ENCODE measurements around the gene GBP5.

The GBP5 gene

DNA sequence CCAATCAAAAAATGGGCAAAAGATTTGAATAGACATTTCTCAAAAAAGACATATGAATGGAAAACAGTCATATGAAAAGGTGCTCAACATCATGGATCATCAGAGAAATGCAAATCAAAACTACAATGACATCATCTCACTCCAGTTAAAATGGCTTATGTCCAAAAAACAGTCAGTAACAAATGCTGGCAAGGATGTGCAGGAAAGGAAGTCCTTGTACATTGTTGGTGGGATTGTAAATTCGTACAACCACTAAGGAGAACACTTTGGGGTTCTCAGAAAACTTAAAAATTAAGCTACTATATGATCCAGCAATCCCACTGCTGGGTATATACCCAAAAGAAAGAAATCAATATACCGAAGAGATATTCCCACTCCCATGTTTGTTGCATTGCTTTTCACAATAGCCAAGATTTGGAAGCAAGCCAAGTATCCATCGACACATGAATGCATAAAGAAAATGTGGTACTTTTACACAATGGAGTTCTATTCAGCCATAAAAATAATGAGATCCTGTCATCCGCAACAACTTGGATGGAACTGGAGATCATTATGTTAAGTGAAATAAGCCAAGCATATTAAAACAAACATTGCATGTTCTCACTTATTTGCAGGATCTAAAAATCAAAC, 17.9 kb downstream of the GBP5 start:
- no peak for DNase-seq

GRCh38 chr1:89243046-89243445, 29.6 kb downstream of the GBP5 start:
- Histone ChIP-seq H4K20me1 (ENCODE audit: insufficient read depth, low read length) (no peaks in the 10 kb centered on the region), H3K79me2 (ENCODE audit: low read length) (no peaks in the 10 kb centered on the region), H3K4me1 (ENCODE audit: low read length) (no peaks in the 10 kb centered on the region), H3K4me2 (ENCODE audit: low read depth, low read length) (no peak overlapping the region), H2AFZ (ENCODE audit: low read length) (no peak overlapping the region), H3K9me3 (replicated peaks; ENCODE audit: insufficient read depth, low read length) (no peaks in the 10 kb centered on the region), H3K36me3 (replicated peaks; ENCODE audit: insufficient read depth, low read length) (no peaks in the 10 kb centered on the region), H3K27ac (ENCODE audit: low read length) (no peak overlapping the region), H3K9me2 (replicated peaks; ENCODE audit: insufficient read depth, low read length) (no peaks in the 10 kb centered on the region), H3K9ac (ENCODE audit: low read length) (no peak overlapping the region), H3F3A (ENCODE audit: insufficient read depth, low read length) (no peaks in the 10 kb centered on the region), H3K27me3 (replicated peaks; ENCODE audit: insufficient read depth, low read length) (no peaks in the 10 kb centered on the region), H3K4me3 (ENCODE audit: low read length) (no peak overlapping the region)
- TF ChIP-seq EZH2phosphoT487 (IDR thresholded peaks at IDR 0.05; ENCODE audit: low read length): no peak
- no peak for TF ChIP-seq CTCF (IDR thresholded peaks at IDR 0.05; ENCODE audit: low read length)
- no peak for TF ChIP-seq EZH2 (optimal IDR thresholded peaks at IDR 0.05; ENCODE audit: low read depth, low read length)
- DNase-seq: no peak

More for the DNA sequence above, 17.9 kb downstream of the GBP5 start:
- Histone ChIP-seq H3F3A (ENCODE audit: insufficient read depth, low read length) (no peaks in the 10 kb centered on the region), H3K9ac (ENCODE audit: low read length) (no peak overlapping the region), H4K20me1 (ENCODE audit: insufficient read depth, low read length) (no peaks in the 10 kb centered on the region), H3K36me3 (replicated peaks; ENCODE audit: insufficient read depth, low read length) (no peaks in the 10 kb centered on the region), H3K4me2 (ENCODE audit: low read depth, low read length) (no peak overlapping the region), H3K9me3 (replicated peaks; ENCODE audit: insufficient read depth, low read length) (no peaks in the 10 kb centered on the region), H3K4me1 (ENCODE audit: low read length) (no peaks in the 10 kb centered on the region), H3K27me3 (replicated peaks; ENCODE audit: insufficient read depth, low read length) (no peaks in the 10 kb centered on the region), H3K9me2 (replicated peaks; ENCODE audit: insufficient read depth, low read length) (no peaks in the 10 kb centered on the region), H3K79me2 (ENCODE audit: low read length) (no peaks in the 10 kb centered on the region), H3K27ac (ENCODE audit: low read length) (no peak overlapping the region), H3K4me3 (ENCODE audit: low read length) (no peak overlapping the region), H2AFZ (ENCODE audit: low read length) (no peak overlapping the region)
- no peak for TF ChIP-seq EZH2 (optimal IDR thresholded peaks at IDR 0.05; ENCODE audit: low read depth, low read length)

All from MM.1S (cell line).